Measurements from ENCODE around the gene LPCAT1.
"Not testable (repeated sequence)": the region's sequence is repeated elsewhere in the genome, so short reads cannot be mapped to it uniquely, and the experiment has no call there.

The LPCAT1 gene

DNA sequence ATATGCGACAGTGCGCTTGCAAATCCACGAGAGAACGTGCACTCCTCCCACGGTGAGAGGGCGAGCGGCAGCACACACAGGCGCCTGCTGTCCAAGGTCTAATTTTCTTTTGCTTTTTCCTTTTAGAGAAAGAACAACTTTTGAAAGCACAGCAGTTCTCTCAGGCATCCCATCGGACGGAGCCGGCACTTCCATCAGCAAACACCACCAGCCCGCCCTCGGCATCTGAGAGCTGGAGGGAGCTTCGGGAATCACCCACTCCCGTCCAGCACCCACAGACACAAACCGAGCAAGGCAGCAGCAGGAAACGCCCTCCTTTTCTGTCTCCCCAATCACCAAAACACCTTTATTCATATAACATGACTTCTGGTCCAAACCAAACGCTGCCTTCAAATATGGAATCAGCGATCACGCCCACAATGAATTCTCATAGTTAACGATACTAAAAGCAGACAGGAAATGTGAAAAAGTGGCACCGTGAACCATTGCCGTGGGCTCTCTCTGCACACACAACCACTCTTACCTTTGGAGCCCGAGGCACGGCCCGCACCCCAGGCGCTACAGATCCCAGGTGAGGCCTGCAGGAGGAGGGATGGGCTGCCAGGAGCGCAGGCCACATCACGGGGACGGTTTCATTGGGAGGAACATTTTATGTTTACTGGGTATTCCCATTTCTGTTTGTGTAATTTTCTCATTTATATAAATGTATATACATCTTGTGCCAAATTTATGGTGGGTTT is 14.2 kb downstream of the LPCAT1 start:
- DNase-seq (ENCODE audit: low spot score): no peak

DNA sequence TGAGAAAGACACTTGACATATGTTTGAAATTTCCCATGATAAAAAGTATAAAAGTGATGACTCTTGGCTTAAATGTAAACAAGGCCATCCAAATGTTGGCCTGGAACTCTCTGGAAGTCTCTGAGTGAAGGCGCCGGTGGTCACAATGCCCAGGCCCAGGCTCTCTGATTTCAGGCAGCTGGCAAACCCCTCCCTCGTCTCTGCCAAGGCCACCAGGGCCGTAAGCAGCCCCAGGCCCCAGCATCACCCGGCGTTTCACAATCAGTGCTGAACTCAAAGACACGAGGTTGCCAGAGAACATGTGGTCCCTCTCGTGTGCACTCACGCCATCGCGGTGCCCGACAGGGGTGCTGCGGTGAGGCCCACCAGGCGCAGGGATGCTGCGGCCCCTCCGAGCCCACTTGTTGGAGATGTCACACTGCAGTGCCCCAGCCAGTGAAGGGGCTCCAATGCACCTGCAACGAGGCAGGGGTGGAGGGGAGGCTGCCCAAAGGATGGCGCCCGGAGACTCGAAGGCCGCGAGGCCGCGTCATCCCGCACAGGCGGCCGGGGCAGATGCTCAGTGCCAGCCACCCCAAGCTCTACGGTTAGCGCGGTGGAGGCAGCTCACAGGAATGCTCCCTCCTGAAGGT is 15.0 kb downstream of the LPCAT1 start:
- no peak for DNase-seq (ENCODE audit: low spot score)

GRCh38 chr5:1507961-1508658 is 15.7 kb downstream of the LPCAT1 start:
- no peak for DNase-seq (ENCODE audit: low spot score)

DNA sequence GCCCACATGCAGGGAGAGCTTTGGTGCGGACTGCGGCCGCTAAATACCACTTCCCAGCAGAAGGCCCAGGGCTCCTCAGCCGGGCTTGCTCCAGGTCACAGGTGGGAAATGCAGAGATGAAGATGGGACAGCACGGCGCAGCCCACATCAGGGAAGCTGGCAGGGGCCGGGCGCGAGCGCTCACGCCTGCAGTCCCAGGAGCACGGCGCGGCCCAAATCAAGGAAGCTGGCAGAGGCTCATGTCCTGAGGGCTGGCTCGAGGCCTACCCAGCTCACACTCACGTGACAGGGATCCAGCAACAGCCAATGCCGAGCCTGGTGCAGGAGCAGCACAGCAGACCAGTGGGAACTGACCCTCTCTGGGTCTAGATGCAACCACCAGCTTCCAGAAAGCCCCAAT is 16.3 kb downstream of the LPCAT1 start:
- DNase-seq (ENCODE audit: low spot score): no peak

DNA sequence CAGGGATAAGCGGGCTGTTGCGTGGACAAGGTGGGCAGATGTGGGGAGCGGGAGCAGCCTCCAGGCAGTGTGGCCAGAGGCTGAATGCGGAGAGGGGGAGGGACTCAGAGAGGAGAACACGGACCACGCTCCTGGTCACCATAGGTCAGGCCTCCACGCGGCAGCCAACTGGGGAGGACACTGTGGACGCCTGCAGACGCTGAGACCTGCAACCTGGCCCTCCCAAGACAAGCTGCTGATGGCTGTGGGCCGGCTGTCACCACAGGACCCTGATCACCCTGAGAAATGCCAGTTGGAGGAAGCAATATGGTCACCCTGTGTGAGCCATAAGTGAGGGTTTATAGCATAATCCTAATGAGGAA is 16.8 kb downstream of the LPCAT1 start:
- DNase-seq (ENCODE audit: low spot score): no peak

- no peak for DNase-seq (ENCODE audit: low spot score)
These were observed 17.3 kb downstream of the LPCAT1 start for GRCh38 chr5:1506242-1507013.

DNA sequence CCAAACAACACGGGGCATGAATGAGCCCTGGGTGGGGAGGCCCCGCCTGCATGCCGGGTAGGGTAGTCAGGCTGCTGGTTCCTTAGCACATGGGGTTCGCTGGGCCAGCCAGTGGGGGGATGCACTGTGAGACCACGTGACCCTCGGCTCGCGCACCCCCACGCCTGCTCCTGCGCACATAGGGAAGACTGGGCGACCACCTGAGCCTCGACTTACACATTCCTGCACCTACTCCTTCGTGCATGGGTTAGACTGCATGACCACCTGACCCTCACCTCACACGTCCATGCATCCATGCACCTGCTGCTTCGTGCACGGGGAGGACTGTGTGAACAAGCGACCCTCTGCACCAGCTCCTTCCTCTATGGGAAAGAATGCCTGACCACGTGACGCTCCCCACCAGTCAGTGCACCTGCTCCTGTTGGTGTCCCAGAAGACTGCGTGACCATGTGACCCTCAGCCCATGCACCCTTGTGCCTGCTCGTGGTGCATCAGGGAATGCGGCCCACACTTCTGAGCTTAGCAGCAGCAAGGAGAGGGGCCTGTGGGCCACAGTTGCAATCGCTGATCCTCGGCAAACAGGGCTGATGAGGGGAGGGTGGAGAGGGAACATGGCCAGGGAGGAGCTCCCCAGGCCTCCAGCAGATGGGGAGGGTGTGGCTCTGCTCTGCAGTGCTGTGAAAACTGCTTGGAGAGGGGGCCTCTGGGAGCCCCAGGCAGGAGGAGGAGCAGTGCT is 18.1 kb downstream of the LPCAT1 start:
- no peak for DNase-seq (ENCODE audit: low spot score)

DNA sequence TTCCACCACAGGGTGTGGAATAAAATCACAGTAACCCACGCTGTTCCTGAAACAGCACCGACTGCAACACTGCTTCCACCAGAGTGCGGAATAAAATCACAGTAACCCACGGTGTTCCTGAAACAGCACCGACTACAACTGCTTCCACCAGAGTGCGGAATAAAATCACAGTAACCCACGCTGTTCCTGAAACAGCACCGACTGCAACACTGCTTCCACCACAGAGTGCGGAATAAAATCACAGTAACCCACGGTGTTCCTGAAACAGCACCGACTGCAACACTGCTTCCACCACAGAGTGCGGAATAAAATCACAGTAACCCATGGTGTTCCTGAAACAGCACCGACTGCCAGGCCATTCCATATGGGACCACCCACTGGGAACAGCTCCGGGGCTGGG is 18.7 kb downstream of the LPCAT1 start:
- not testable (repeated sequence) for DNase-seq (ENCODE audit: low spot score)

- no peak for DNase-seq (ENCODE audit: low spot score)
These were observed 19.1 kb downstream of the LPCAT1 start for GRCh38 chr5:1504617-1505016.

DNA sequence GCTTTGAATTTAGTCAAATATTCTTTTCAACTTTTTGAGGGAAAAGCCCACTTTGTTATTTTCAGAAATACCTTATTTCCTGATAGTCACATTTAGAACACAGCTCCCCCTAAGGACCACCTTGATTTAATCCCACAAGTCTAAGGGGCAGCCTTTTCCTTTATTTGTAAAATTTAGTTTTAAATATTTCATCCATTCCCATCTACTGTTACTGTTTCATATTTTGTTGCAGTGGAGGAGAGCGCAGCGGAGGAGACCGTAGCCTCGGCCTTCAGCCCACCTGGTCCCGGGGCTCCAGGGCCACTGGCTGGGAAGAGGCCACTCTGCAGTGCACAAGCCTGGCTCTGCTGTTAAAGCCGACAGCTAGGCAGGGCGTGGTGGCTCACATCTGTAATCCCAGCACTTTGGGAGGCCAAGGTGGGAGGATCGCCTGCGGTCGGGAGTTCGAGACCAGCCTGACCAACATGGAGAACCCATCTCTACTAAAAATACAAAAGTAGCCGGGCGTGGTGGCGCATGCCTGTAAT is 19.6 kb downstream of the LPCAT1 start:
- DNase-seq (ENCODE audit: low spot score): no peak

GRCh38 chr5:1503241-1504068 is 20.3 kb downstream of the LPCAT1 start:
- no peak for DNase-seq (ENCODE audit: low spot score)

DNA sequence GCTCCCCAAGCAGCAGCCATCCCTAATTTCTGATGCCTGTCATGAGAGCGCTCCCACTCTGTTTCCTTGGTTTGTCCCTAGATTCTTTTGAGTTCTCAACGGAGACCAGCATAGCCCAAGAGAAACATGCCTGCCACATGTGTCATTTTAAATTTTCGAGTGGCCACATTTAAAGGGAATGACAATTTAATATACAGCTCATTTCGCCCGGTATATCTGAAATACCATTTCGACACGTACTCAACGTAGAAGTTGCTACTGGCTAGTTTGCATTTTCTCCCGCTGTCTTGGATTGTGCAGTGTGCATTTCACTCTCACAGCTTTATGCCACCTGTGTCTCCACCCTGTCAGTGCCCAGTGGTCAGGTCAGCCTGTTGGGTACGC is 21.0 kb downstream of the LPCAT1 start:
- no peak for DNase-seq (ENCODE audit: low spot score)

- no peak for DNase-seq (ENCODE audit: low spot score)
These were observed 21.6 kb downstream of the LPCAT1 start for GRCh38 chr5:1502046-1502736.

DNA sequence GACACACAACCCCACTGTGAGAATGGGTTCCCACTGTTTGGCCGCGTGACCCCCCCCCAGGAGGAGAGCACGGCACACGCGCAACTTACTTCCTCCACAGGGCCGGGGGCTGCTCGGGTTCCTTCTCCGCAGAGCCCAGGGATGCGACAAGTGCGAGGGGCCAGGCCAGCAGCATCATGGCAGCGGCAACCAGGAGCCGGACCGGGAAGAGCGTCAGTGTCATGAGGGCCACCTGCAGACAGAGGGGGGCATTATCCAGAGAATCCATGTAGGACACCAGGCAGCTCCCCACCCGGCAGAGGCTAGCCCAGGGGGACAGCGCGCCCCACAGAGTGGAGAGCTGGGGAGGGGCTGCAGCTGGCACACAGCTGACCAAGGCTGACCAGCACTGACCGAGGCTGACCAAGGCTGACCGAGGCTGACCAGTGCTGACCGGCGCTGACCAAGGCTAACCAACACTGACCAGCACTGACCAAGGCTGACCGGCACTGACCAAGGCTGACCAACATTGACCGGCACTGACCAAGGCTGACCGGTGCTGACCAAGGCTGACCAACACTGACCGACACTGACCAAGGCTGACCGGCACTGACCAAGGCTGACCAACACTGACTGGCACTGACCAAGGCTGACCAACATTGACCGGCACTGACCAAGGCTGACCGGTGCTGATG is 22.3 kb downstream of the LPCAT1 start:
- DNase-seq (ENCODE audit: low spot score): no peak

GRCh38 chr5:1500411-1501091 is 23.2 kb downstream of the LPCAT1 start:
- DNase-seq (ENCODE audit: low spot score): no peak

- no peak for DNase-seq (ENCODE audit: low spot score)
These were observed 23.9 kb downstream of the LPCAT1 start for GRCh38 chr5:1499851-1500250.

- DNase-seq (ENCODE audit: low spot score): no peak
These were observed 24.9 kb downstream of the LPCAT1 start for GRCh38 chr5:1498623-1499416.
